Thyroid gland (tissue), 4 donors: Measurements from ENCODE around the gene SVOPL.

Experiments
- POLR2A ChIP-seq, 2 donors: fragments of 450-650 bp; IDR thresholded peaks; one replicate each; pipeline ENCODE4 v1.6.1; 2017; ENCODE audit warnings: antibody characterized with exemption in 2 of 2, mild to moderate bottlenecking in 2 of 2, moderate library complexity in 1 of 2
- TF ChIP-seq, protein P1 (sequence below), 6 experiments: fragments of 200-600 bp in 3 of 6; fragments of 450-650 bp in 3 of 6; sonication (generic) in 3 of 6; IDR thresholded peaks; one replicate each; pipeline ENCODE4 v1.5.1; 2016 to 2019; ENCODE audit warnings: antibody characterized with exemption in 6 of 6, mild to moderate bottlenecking in 2 of 6, inconsistent platforms in 1 of 6, moderate library complexity in 1 of 6

GRCh38 chr7:138553805-138554204 is 147.4 kb downstream of the SVOPL start:
- TF ChIP-seq, protein P1, sequence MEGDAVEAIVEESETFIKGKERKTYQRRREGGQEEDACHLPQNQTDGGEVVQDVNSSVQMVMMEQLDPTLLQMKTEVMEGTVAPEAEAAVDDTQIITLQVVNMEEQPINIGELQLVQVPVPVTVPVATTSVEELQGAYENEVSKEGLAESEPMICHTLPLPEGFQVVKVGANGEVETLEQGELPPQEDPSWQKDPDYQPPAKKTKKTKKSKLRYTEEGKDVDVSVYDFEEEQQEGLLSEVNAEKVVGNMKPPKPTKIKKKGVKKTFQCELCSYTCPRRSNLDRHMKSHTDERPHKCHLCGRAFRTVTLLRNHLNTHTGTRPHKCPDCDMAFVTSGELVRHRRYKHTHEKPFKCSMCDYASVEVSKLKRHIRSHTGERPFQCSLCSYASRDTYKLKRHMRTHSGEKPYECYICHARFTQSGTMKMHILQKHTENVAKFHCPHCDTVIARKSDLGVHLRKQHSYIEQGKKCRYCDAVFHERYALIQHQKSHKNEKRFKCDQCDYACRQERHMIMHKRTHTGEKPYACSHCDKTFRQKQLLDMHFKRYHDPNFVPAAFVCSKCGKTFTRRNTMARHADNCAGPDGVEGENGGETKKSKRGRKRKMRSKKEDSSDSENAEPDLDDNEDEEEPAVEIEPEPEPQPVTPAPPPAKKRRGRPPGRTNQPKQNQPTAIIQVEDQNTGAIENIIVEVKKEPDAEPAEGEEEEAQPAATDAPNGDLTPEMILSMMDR (IDR thresholded peaks at IDR 0.05), result no peak
- TF ChIP-seq POLR2A (IDR thresholded peaks at IDR 0.05), result no peak
